Mesothelial cell of epicardium (in vitro differentiated cells): Measurements from ENCODE around the gene NTM. TPM values are rescaled to one million over a fixed set of nuclear protein-coding genes. Genes with fewer than 3 reads are reported as not detected.

Source experiments
- DNase-seq, 2 experiments: peaks; one replicate each; pipeline ENCODE4 v3.0.0; 2021; ENCODE audit warnings: low spot score in 2 of 2; ENCODE audit not compliant: unreplicated experiment in 2 of 2
- H3K27ac Mint-ChIP-seq: 2 replicates; pipeline ENCODE4 v1.8.0; 2021; ENCODE audit warnings: mixed read lengths
- H3K27me3 Mint-ChIP-seq: 2 replicates; pipeline ENCODE4 v1.8.0; 2021; ENCODE audit warnings: low read depth, mixed read lengths
- H3K36me3 Mint-ChIP-seq: 2 replicates; pipeline ENCODE4 v1.8.0; 2021; ENCODE audit warnings: mixed read lengths
- H3K4me1 Mint-ChIP-seq: 2 replicates; pipeline ENCODE4 v1.8.0; 2021; ENCODE audit warnings: mixed read lengths
- H3K4me3 Mint-ChIP-seq: 2 replicates; pipeline ENCODE4 v1.8.0; 2021; ENCODE audit warnings: mild to moderate bottlenecking, moderate library complexity, mixed read lengths
- H3K9me3 Mint-ChIP-seq: 2 replicates; pipeline ENCODE4 v1.8.0; 2021; ENCODE audit warnings: mixed read lengths
- total RNA-seq: library from RNA; stranded (reverse); gene quantifications from 3 replicates; pipeline ENCODE4 v1.2.1, GENCODE V29; 2021
- TF ChIP-seq, protein P1 (sequence below): fragments of 200-600 bp; sonication (generic); IDR thresholded peaks from one replicate; pipeline ENCODE4 v1.5.0; 2021; ENCODE audit warnings: antibody characterized with exemption; ENCODE audit not compliant: unreplicated experiment

NTM gene
- total RNA-seq, 1 donor from 2014 or later: 3.9 TPM

DNA sequence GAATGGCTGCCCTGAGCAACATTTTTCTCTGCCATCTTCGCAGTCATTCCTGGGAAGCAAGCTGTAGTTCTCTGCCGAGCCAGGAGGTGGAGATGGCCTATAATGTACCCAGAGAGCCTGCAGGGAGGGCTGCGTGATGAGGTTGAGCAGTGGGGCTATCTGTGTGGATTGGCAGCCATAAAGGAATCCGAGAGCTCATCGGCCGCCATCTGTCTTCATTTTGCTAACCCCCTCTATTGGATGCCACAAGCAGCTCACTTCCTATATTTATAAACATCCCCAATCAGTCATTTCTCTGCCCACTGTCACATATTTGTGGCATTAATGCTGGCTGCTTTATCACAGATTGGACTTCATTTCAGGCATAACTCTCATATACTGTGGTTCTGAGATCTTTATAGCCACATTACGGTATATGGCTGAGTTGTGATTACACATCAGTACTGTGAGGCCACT is 209.5 kb downstream of the NTM start:
- H3K4me3 Mint-ChIP-seq: no peak overlapping the region
- H3K4me1 Mint-ChIP-seq: no peaks in the 10 kb centered on the region
- TF ChIP-seq, protein P1, sequence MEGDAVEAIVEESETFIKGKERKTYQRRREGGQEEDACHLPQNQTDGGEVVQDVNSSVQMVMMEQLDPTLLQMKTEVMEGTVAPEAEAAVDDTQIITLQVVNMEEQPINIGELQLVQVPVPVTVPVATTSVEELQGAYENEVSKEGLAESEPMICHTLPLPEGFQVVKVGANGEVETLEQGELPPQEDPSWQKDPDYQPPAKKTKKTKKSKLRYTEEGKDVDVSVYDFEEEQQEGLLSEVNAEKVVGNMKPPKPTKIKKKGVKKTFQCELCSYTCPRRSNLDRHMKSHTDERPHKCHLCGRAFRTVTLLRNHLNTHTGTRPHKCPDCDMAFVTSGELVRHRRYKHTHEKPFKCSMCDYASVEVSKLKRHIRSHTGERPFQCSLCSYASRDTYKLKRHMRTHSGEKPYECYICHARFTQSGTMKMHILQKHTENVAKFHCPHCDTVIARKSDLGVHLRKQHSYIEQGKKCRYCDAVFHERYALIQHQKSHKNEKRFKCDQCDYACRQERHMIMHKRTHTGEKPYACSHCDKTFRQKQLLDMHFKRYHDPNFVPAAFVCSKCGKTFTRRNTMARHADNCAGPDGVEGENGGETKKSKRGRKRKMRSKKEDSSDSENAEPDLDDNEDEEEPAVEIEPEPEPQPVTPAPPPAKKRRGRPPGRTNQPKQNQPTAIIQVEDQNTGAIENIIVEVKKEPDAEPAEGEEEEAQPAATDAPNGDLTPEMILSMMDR: peak; percentile 28
- H3K36me3 Mint-ChIP-seq: no peaks in the 10 kb centered on the region
- H3K27me3 Mint-ChIP-seq: peaks cover 29% of the 10 kb centered on the region
- no peak overlapping the region for H3K27ac Mint-ChIP-seq
- H3K9me3 Mint-ChIP-seq: no peaks in the 10 kb centered on the region
- no peak for DNase-seq

DNA sequence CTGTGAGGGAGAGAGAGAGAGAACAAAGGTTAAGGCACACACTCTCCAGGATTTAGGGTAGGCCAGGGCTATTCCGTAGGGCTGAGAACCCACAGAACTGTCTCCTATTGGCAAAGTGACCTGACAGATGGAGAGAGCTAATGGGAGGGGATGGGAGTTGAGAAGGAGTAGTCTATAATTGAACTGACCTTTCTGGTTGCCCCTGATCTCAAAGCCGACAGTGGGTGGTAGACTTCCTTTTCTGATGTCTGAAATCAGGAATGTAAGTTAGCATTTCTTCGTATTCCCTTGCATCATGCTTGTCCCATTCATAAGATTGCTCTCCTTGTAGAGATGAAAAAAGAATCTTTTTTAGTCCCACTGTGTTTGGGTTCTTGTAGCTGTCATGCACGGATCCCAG is 210.1 kb downstream of the NTM start:
- peaks cover 31% of the 10 kb centered on the region for H3K27me3 Mint-ChIP-seq
- no peak overlapping the region for H3K4me3 Mint-ChIP-seq
- H3K36me3 Mint-ChIP-seq: no peaks in the 10 kb centered on the region
- TF ChIP-seq, protein P1: no peak
- no peak for DNase-seq
- H3K9me3 Mint-ChIP-seq: no peaks in the 10 kb centered on the region
- H3K27ac Mint-ChIP-seq: no peak overlapping the region
- no peaks in the 10 kb centered on the region for H3K4me1 Mint-ChIP-seq

DNA sequence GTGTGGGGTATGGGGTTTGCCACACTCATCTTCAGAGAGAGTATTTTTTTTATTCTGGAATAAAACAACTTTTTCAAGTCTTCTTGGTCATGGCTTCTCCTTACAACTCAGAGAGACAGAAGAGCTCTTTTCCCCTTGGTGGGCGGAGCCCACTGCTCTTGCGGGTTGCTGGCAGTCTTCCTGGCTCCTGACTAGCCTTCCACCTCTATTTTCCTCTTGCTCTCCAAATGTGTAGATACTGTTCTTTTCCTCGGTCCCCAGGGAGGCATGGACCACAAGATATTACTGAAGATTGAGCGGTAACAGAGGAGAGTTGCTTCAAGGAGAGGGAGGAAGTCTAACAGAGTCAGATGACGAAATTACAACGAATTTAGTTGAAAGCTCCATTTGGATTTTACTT is 210.6 kb downstream of the NTM start:
- Mint-ChIP-seq H3K27me3 (peaks cover 34% of the 10 kb centered on the region), H3K4me3 (no peak overlapping the region), H3K36me3 (no peaks in the 10 kb centered on the region), H3K27ac (no peak overlapping the region), H3K9me3 (no peaks in the 10 kb centered on the region), H3K4me1 (no peaks in the 10 kb centered on the region)
- no peak for DNase-seq
- TF ChIP-seq, protein P1: no peak

DNA sequence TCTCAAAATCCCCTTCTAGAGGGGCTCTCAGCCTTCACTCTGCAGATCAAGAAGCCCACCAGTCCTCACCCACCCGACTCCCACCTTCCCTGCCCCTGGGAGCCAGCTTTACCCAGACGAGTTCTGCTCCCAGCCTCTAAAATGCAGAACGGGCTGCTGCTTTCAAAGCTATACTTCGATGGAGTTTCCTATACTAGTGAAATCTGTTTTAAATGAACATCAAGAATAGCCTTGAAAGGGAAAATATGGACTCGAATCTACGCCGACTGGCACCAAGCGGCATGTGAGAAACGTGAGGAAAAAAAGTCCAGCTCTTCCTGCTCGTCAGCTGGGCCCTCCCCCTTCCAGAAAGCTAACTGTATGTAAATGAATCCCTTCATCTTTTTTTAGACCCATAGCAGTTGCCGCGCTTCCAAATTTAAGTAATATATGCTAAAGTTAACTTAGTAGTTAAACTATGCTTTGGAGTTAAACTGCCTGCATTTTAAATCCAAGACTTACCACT is 211.7 kb downstream of the NTM start:
- H3K27ac Mint-ChIP-seq: no peak overlapping the region
- no peak for DNase-seq
- H3K27me3 Mint-ChIP-seq: peaks cover 27% of the 10 kb centered on the region
- no peaks in the 10 kb centered on the region for H3K4me1 Mint-ChIP-seq
- TF ChIP-seq, protein P1: no peak
- H3K9me3 Mint-ChIP-seq: no peaks in the 10 kb centered on the region
- H3K36me3 Mint-ChIP-seq: no peaks in the 10 kb centered on the region
- no peak overlapping the region for H3K4me3 Mint-ChIP-seq

DNA sequence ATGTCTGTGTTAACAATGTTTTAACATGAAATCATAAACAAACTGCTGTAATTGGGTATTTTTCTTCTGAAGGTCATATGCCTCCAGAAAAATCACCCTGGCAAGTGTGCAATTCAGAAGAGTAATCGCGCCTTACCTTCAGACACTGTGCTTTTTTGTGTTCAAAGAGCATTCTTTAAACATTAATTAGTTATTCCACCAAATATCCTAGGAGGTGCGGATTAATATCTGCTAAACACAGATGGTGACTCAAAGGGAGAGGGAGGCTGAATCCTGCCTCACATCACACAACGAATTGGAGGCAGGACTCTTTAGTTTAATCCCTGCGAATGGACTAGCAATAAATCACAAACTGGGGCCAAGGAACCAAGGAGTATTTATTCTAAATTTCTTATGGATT is 213.0 kb downstream of the NTM start:
- Mint-ChIP-seq H3K9me3 (peaks cover 5% of the 10 kb centered on the region), H3K4me3 (no peak overlapping the region), H3K27me3 (peaks cover 16% of the 10 kb centered on the region), H3K36me3 (no peaks in the 10 kb centered on the region), H3K4me1 (no peaks in the 10 kb centered on the region), H3K27ac (no peak overlapping the region)
- TF ChIP-seq, protein P1: no peak
- no peak for DNase-seq

DNA sequence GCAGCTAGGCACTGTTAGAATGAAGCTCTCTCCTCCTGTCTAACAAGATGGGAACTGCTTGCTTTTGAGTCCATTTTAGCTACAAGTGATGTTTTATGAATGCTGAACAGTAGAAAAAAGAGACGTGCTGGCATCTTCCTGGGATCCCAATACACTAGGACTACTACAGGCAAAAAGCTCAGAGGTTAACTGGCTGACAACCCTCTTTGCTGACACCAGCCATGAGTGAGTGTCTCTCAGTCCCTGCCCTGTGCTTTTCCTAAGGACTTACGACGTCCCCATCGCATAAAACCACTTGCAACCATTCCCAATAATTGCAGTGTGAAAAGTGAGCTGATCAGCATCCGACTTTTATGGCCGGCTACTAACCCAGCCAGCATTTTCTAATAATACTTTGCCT is 213.5 kb downstream of the NTM start:
- TF ChIP-seq, protein P1: no peak

More for the DNA sequence above, 213.5 kb downstream of the NTM start:
- Mint-ChIP-seq H3K9me3 (peaks cover 5% of the 10 kb centered on the region), H3K4me3 (no peak overlapping the region), H3K27me3 (peaks cover 16% of the 10 kb centered on the region), H3K27ac (no peak overlapping the region), H3K4me1 (no peaks in the 10 kb centered on the region), H3K36me3 (no peaks in the 10 kb centered on the region)
- no peak for DNase-seq
